HG03135 (cell line): ENCODE results near the gene GUCA1A.
"Not testable (repeated sequence)": the region's sequence is repeated elsewhere in the genome, so short reads cannot be mapped to it uniquely, and the experiment has no call there.

ENCODE experiments used
- ATAC-seq: cut with Tn5 transposase; IDR thresholded peaks from one replicate; pipeline ENCODE4 v1.9.1; 2021; ENCODE audit warnings: mild to moderate bottlenecking, moderate library complexity; ENCODE audit not compliant: unreplicated experiment

GUCA1A gene

GRCh38 chr6:42202131-42202915 lies 29.2 kb downstream of the GUCA1A start:
- ATAC-seq: not testable (repeated sequence)

- ATAC-seq: no peak
Measured at GRCh38 chr6:42203183-42203582, 30.0 kb downstream of the GUCA1A start.

GRCh38 chr6:42204768-42205282 lies 31.7 kb downstream of the GUCA1A start:
- ATAC-seq: no peak

- not testable (repeated sequence) for ATAC-seq
Measured at GRCh38 chr6:42207559-42207958, 34.4 kb downstream of the GUCA1A start.

GRCh38 chr6:42210551-42210950 lies 37.4 kb downstream of the GUCA1A start:
- no peak for ATAC-seq

GRCh38 chr6:42211726-42212125 lies 38.6 kb downstream of the GUCA1A start:
- ATAC-seq: no peak

- ATAC-seq: no peak
Measured at GRCh38 chr6:42212442-42212841, 39.3 kb downstream of the GUCA1A start.

- not testable (repeated sequence) for ATAC-seq
Measured at GRCh38 chr6:42216495-42216894, 43.3 kb downstream of the GUCA1A start.

- ATAC-seq: no peak
Measured at GRCh38 chr6:42217157-42217518, 44.0 kb downstream of the GUCA1A start.

GRCh38 chr6:42217519-42218367 lies 44.6 kb downstream of the GUCA1A start, which contains the start of gene MRPS10:
Gene MRPS10 (minus strand): TSS chr6:42217861. CDS start chr6:42217849, 12 bp downstream.
- ATAC-seq: peak; percentile 92

- no peak for ATAC-seq
Measured at GRCh38 chr6:42220807-42221206, 47.6 kb downstream of the GUCA1A start.

GRCh38 chr6:42221546-42221945 lies 48.4 kb downstream of the GUCA1A start:
- no peak for ATAC-seq

GRCh38 chr6:42222448-42222847 lies 49.3 kb downstream of the GUCA1A start:
- ATAC-seq: no peak

- peak; percentile 76 for ATAC-seq
Measured at GRCh38 chr6:42224222-42225028, 51.3 kb downstream of the GUCA1A start.

GRCh38 chr6:42225029-42225339 lies 51.8 kb downstream of the GUCA1A start:
- no peak for ATAC-seq

GRCh38 chr6:42225419-42225818 lies 52.3 kb downstream of the GUCA1A start:
- no peak for ATAC-seq

GRCh38 chr6:42226161-42226611 lies 53.0 kb downstream of the GUCA1A start:
- no peak for ATAC-seq

GRCh38 chr6:42226645-42227143 lies 53.5 kb downstream of the GUCA1A start:
- no peak for ATAC-seq

- ATAC-seq: no peak
Measured at GRCh38 chr6:42227173-42227850, 54.1 kb downstream of the GUCA1A start.

GRCh38 chr6:42228305-42228704 lies 55.1 kb downstream of the GUCA1A start:
- ATAC-seq: no peak
